ENCODE measurements around the gene TMA16.

TMA16 gene

DNA sequence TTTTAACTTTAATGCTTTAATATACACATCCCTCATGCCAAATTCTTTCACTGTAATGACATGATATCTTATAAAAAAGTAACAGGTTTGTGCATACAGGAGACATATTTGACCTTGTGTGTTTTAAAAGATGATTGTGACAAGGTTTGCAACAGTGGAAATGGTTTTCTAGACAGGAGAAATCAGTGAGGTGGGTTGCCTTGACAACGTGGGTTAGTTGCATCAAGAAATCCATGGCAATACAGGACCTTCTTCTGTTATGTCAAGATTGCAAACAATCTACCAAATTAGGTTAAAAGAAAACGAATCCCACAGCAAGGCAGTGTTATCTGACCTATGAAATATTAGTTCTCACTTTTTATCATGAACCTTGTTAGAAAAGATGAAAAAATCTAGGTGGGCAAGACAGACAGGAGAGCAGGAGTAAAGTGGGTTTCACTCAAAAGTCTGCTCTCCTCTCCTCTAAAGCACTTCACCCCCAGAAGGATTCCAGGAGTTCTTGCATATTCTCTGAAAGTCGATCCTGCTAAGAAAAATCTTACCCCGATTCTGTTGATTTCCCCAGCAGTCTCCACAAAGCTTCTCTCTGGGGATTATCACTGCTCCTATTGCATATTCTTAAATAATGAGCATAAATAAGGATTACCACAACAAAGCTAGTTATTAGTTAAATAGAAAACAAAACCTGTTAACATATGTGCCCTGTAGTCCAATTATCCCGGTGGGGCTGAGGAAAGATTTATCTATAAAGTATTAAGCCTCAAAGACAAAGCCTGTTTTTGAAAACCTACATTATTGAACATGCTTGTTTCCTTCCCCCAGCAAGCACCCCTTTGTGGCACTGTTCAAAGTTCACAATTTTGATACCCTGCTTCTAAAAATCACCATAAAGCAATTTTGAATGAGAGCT is 71.0 kb downstream of the TMA16 start:
- no peak for FAIRE-seq

DNA sequence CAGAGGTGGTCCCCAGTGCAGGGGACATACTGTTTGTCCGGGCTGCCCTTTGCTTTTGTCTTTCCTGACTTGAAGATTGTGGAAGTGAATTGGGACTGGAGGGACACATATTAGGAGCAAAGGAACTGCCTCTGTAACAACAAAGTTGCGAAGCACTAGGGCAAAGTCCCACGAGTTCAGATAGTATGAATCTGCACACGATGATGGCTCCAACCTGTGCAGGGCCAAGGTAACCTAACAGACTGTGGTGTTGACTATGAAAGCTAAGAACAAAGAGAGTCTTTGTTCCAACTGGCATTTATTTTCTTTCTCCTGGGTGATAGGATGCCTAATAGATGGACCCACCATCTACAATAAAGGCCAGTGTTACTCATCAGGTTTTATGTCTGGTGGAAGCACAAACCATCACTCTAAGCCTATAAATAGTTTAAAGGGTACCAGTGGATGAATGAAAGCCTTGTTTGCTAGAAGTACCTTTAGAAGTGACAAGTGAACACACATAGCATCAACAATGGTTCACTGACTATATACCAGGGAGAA is 71.8 kb downstream of the TMA16 start:
- no peak for FAIRE-seq

DNA sequence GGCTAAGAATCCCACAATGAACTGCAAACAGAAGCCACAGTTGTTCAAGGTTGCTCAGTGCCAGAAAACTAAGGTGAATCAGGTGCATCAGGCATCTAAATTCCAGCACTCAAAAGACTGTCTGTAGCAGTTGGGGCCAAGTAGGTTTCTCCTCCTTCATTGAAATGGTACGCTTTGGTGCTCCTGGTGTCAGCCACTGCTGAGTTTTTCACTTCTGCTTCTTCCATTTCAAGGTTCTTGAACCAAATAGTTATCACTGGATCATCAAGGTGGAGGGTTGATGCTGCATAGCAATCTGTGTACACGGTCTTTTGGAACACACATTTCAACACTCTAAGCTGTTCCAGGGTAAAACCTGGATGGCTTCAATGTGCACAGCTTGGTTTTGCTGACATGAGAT is 74.4 kb downstream of the TMA16 start:
- no peak for FAIRE-seq
